Spleen (tissue), 11 donors: ENCODE measurements around the gene IFI30. TPM values are rescaled to one million over a fixed set of nuclear protein-coding genes. Genes with fewer than 3 reads are reported as not detected.
A peak's percentile ranks its signal among the peaks of the same experiment; 100 is the strongest.

Source experiments
- DNase-seq: peaks from one replicate; pipeline ENCODE4 v3.0.0-alpha.2; 2020
- H3K27ac ChIP-seq, 8 donors: fragments of 200-600 bp; sonication (generic) in 7 of 8; 1 replicate in 4 of 8; 2 replicates in 4 of 8; pipeline versions ENCODE4 v1.5.0 to v1.8.0; 2016 to 2021; ENCODE audit warnings: inconsistent platforms in 4 of 8, mild to moderate bottlenecking in 4 of 8, moderate library complexity in 1 of 8
- H3K27me3 ChIP-seq, 7 donors: fragments of 200-600 bp; sonication (generic) in 6 of 7; replicated peaks in 1 of 7; 1 replicate in 4 of 7; 2 replicates in 3 of 7; pipeline versions ENCODE4 v1.5.0 to v1.8.0; 2016 to 2021; ENCODE audit warnings: inconsistent platforms in 3 of 7, mild to moderate bottlenecking in 1 of 7
- H3K36me3 ChIP-seq, 6 donors: fragments of 200-600 bp; sonication (generic) in 5 of 6; 1 replicate in 4 of 6; 2 replicates in 2 of 6; pipeline versions ENCODE4 v1.5.0 to v1.8.0; 2016 to 2021; ENCODE audit warnings: inconsistent platforms in 2 of 6
- H3K4me1 ChIP-seq, 6 donors: fragments of 200-600 bp; sonication (generic) in 5 of 6; 1 replicate in 3 of 6; 2 replicates in 3 of 6; pipeline versions ENCODE4 v1.5.0 to v1.8.0; 2016 to 2021; ENCODE audit warnings: inconsistent platforms in 3 of 6
- H3K4me3 ChIP-seq, 8 donors: fragments of 200-600 bp; sonication (generic) in 7 of 8; 1 replicate in 4 of 8; 2 replicates in 4 of 8; pipeline versions ENCODE4 v1.5.0 to v1.8.0; 2016 to 2021; ENCODE audit warnings: inconsistent platforms in 4 of 8, mild to moderate bottlenecking in 4 of 8, moderate library complexity in 2 of 8
- H3K9me3 ChIP-seq, 8 donors: fragments of 200-600 bp; sonication (generic) in 7 of 8; 1 replicate in 4 of 8; 2 replicates in 4 of 8; pipeline versions ENCODE4 v1.5.0 to v1.8.0; 2016 to 2021; ENCODE audit warnings: inconsistent platforms in 4 of 8
- POLR2A ChIP-seq, 3 donors: fragments of 450-650 bp; IDR thresholded peaks; one replicate each; pipeline ENCODE4 v1.5.1; 2017; ENCODE audit warnings: antibody characterized with exemption in 3 of 3, mild to moderate bottlenecking in 1 of 3
- POLR2AphosphoS5 ChIP-seq, 3 donors: sonication (generic); formaldehyde crosslinking; IDR thresholded peaks; one replicate each; pipeline ENCODE4 v1.5.1; 2017; ENCODE audit warnings: antibody characterized with exemption in 3 of 3
- WGBS, 5 donors: extraction: QIAGEN DNeasy Blood & Tissue Kit in 3 of 5; methylation state at CpG; one replicate each; pipeline versions ENCODE4 v1.1.5 to v1.1.7; 2013 to 2018; 5-methylcytosine and 5-hydroxymethylcytosine counted together
- intact Hi-C: fragments of 100-400 bp; cut with DNase I; formaldehyde crosslinking; loops from one replicate; pipeline ENCODE4 v1.15.0; 2023; ENCODE audit warnings: low total_unique reads
- polyA plus RNA-seq, 3 donors: library from polyadenylated mRNA; stranded (reverse); fragments of 200-250 nt; gene quantifications; one replicate each; pipeline ENCODE4 v1.2.1, GENCODE V29; 2013
- total RNA-seq, 7 donors: library from RNA; depleted of rRNA in 3 of 7; stranded (reverse); fragments of >200 nt in 3 of 7; fragmentation: NEBNext Ultra II Directional in 4 of 7; extraction: Animal tissue kit (Norgen Biotek cat#: 25700) in 4 of 7; gene quantifications; one replicate each; pipeline versions ENCODE4 v1.1.0 to v1.2.1, GENCODE V29; 2016 to 2021
- TF ChIP-seq, protein P1 (sequence below), 11 experiments: fragments of 200-600 bp in 7 of 11; fragments of 450-650 bp in 4 of 11; sonication (generic) in 4 of 11; IDR thresholded peaks in 8 of 11; conservative IDR thresholded peaks in 3 of 11; 1 replicate in 7 of 11; 2 replicates in 4 of 11; pipeline versions ENCODE4 v1.4.0 to v1.8.0; 2016 to 2021; ENCODE audit warnings: antibody characterized with exemption in 11 of 11, inconsistent platforms in 4 of 11, mild to moderate bottlenecking in 1 of 11
- donor health status: healthy with polysubstance abuse.
- donor health status: DM: no; HTN: no; CAD: no; lungs with moderate emphysema.
- donor health status: DM: no; HTN: no; CAD: no.
- donor health status: Bipolar disorder and iron deficiency.
- donor health status: healthy.
- donor health status: DM: no; HTN: no; CAD: no.
- donor health status: DM: yes; HTN: yes; CAD: no.

IFI30 gene
- total and polyA plus RNA-seq, 10 donors, result 206 to 475 (median 288) TPM

DNA sequence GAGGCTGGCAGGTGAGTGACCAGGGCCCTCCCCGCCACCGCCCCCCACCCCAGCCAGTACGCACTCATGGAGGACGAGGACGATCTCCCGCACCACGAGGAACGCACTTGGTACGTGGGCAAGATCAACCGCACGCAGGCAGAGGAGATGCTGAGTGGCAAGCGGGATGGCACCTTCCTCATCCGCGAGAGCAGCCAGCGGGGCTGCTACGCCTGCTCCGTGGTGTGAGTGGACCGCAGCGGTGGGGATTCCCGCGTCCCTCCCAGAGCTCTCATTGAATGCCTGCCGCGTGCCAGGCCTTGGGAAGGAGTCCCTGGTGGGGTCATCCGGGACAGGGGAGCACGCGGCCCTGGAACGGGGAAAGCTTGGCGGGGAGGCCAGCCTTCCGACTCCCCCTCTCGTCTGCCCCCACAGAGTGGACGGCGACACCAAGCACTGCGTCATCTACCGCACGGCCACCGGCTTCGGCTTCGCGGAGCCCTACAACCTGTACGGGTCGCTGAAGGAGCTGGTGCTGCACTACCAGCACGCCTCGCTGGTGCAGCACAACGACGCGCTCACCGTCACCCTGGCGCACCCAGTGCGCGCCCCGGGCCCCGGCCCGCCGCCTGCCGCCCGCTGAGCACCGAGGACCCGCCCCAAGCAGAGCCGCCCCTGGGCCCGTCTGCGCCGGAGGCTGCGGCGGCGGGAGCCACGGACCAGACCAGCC is 4.8 kb upstream of the IFI30 start:
- TF ChIP-seq POLR2A (IDR thresholded peaks at IDR 0.05) (no peak), POLR2AphosphoS5 (IDR thresholded peaks at IDR 0.05) (peak in 2 of 3 donors; percentile 56 to 66)
- TF ChIP-seq, protein P1, sequence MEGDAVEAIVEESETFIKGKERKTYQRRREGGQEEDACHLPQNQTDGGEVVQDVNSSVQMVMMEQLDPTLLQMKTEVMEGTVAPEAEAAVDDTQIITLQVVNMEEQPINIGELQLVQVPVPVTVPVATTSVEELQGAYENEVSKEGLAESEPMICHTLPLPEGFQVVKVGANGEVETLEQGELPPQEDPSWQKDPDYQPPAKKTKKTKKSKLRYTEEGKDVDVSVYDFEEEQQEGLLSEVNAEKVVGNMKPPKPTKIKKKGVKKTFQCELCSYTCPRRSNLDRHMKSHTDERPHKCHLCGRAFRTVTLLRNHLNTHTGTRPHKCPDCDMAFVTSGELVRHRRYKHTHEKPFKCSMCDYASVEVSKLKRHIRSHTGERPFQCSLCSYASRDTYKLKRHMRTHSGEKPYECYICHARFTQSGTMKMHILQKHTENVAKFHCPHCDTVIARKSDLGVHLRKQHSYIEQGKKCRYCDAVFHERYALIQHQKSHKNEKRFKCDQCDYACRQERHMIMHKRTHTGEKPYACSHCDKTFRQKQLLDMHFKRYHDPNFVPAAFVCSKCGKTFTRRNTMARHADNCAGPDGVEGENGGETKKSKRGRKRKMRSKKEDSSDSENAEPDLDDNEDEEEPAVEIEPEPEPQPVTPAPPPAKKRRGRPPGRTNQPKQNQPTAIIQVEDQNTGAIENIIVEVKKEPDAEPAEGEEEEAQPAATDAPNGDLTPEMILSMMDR (IDR thresholded peaks at IDR 0.05 in 8 of 11, conservative IDR thresholded peaks at IDR 0.05 in 3 of 11), result no peak
- Histone ChIP-seq H3K27ac (peak overlapping the region; percentile 83 to 95 (median 92)), H3K27me3 (no peaks in the 10 kb centered on the region), H3K4me1 (peaks cover 32 to 68% (median 60%) of the 10 kb centered on the region in 6 donors), H3K4me3 (peak overlapping the region in 4 of 8 donors; percentile 16 to 58 (median 24)), H3K9me3 (no peaks in the 10 kb centered on the region), H3K36me3 (peaks cover 0 to 58% (median 38%) of the 10 kb centered on the region in 6 donors)
- intact Hi-C loops, result no loop called here
- WGBS, 5 donors, result 85 to 92% (median 87%) methylated on average over 55 to 66 of the region's 66 CpGs
- DNase-seq, result peak; percentile 87

DNA sequence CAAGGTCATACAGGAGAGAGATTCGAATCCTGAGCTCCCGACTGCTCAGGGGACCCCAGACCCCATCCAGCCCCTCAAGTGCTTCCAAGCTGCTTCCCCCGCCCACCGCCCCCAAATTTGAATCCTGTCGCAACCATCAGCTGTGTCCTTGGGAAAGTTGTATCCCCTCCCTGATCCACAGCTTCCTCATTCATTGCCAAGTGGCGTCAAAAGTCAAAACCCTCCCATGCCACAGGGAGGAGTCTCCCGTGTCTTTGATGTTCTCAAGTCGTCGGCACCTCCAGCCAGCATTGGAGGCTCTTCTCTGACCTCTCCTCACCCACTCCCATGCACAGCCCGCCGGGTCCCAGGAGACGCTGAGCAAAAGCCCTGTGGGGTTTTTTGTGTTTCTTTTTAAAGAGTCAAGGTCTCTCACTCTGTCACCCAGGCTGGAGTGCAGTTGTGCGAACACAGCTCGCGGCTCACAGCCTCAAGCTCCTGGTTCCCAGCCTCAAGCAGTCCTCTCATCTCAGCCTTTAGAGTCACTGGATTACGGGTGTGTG is 2.8 kb upstream of the IFI30 start:
- WGBS, 5 donors, result 33 to 43% (median 37%) methylated on average over 16 of the region's 16 CpGs
- H3K4me3 ChIP-seq, result peak overlapping the region in 3 of 8 donors; percentile 3 to 58 (median 30)

DNA sequence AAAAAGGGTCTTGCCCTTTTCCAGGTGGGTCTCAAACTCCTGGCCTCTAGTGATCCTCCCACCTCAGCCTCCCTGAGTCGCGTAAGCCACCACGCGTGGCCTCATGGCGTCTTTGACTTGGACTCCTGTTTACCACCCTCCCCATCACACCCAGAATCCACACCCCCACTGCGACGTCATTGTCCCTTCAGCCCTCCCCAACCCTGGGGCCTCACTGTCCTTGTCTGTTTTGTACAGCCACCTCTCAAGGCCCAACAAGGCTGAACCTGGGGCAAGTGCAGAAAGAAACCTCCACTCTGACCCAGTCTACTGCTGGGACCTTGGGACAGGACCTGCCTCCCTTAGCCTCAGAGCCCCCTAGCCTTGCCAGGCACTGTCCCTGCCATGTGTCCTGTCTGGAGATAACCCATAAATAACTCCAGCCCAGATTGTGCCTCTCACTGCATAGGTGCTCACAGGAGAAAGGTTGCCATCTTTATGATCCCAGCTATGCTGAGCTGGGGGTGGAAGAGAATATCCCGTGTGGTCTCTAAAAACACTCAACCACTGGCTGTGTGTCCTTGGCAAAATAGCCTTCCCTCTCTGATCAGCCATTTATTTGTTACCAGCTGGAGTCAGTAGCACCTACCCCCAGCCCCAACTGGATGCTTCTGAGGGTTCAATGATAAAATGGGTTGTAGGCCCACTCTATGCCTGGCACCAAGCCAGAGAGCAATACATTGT is 1.8 kb upstream of the IFI30 start:
- TF ChIP-seq POLR2A (IDR thresholded peaks at IDR 0.05) (no peak), POLR2AphosphoS5 (IDR thresholded peaks at IDR 0.05) (peak in 2 of 3 donors; percentile 23 to 39)
- TF ChIP-seq, protein P1 (IDR thresholded peaks at IDR 0.05 in 8 of 11, conservative IDR thresholded peaks at IDR 0.05 in 3 of 11), result no peak
- no peaks in the 10 kb centered on the region for H3K27me3 ChIP-seq
- intact Hi-C loops, result no loop called here
- no peaks in the 10 kb centered on the region for H3K9me3 ChIP-seq
- H3K4me3 ChIP-seq, result peak overlapping the region in 1 of 8 donors; percentile 98
- peak overlapping the region; percentile 63 to 95 (median 92) for H3K27ac ChIP-seq
- 75 to 85% (median 80%) methylated on average over 7 to 8 of the region's 8 CpGs for WGBS, 5 donors
- peaks cover 40 to 97% (median 84%) of the 10 kb centered on the region in 6 donors for H3K4me1 ChIP-seq
- no peak for DNase-seq
- H3K36me3 ChIP-seq, result peaks cover 0 to 48% (median 34%) of the 10 kb centered on the region in 6 donors

More for the DNA sequence above, 2.8 kb upstream of the IFI30 start:
- peak; percentile 86 for DNase-seq
- Histone ChIP-seq H3K27me3 (no peaks in the 10 kb centered on the region), H3K4me1 (peaks cover 40 to 87% (median 75%) of the 10 kb centered on the region in 6 donors), H3K36me3 (peaks cover 0 to 48% (median 35%) of the 10 kb centered on the region in 6 donors), H3K9me3 (no peaks in the 10 kb centered on the region), H3K27ac (peak overlapping the region; percentile 63 to 95 (median 92))
- intact Hi-C loops, result no loop called here
- TF ChIP-seq POLR2AphosphoS5 (IDR thresholded peaks at IDR 0.05) (peak in 2 of 3 donors; percentile 10 to 83), POLR2A (IDR thresholded peaks at IDR 0.05) (peak in 1 of 3 donors; percentile 5)
- TF ChIP-seq, protein P1 (IDR thresholded peaks at IDR 0.05 in 8 of 11, conservative IDR thresholded peaks at IDR 0.05 in 3 of 11), result no peak
